ENCODE results near the gene OSBPL3.

- TF ChIP-seq POLR2AphosphoS5 (IDR thresholded peaks at IDR 0.05; ENCODE audit: borderline replicate concordance, low read depth, low read length) (no peak), FOXP2 (optimal IDR thresholded peaks at IDR 0.05; ENCODE audit: control extremely low read depth, extremely low read length, insufficient read depth) (no peak), EZH2 (IDR thresholded peaks at IDR 0.05) (no peak)
Measured at GRCh38 chr7:24970676-24971075, 9.3 kb downstream of the OSBPL3 start.
